A673 (cell line): Measurements from ENCODE around the gene OR13C8.
"Not testable (repeated sequence)": the region's sequence is repeated elsewhere in the genome, so short reads cannot be mapped to it uniquely, and the experiment has no call there.

Experiments used
- CTCF ChIP-seq: fragments of 300-800, 200-600 bp; sonication (generic); conservative IDR thresholded peaks from 2 replicates; pipeline ENCODE4 v1.5.1; 2017; ENCODE audit warnings: low read depth, mild to moderate bottlenecking, antibody characterized with exemption, low read length, moderate library complexity, mixed read lengths
- EZH2 ChIP-seq: fragments of 200-600 bp; sonication (generic); IDR thresholded peaks from 2 replicates; pipeline ENCODE4 v1.6.1; 2017; ENCODE audit warnings: borderline replicate concordance, low read depth, mild to moderate bottlenecking, mixed read lengths, antibody characterized with exemption, low read length; ENCODE audit not compliant: poor library complexity, severe bottlenecking

- not testable (repeated sequence) for TF ChIP-seq CTCF, EZH2
Observed at GRCh38 chr9:104599313-104599712, 30.3 kb downstream of the OR13C8 start, which contains the start of gene OR13C5.
